ENCODE results near the gene MIEN1. TPM values are rescaled to one million over a fixed set of nuclear protein-coding genes. Genes with fewer than 3 reads are reported as not detected.

MIEN1 gene
- total and polyA plus RNA-seq, 2 of the 13 experiments (the other 11 are each of a cell fraction or from before 2014, with no cell fraction given), result 40.6 to 56.6 TPM

GRCh38 chr17:39695089-39695474, 35.2 kb downstream of the MIEN1 start:
- peaks cover 11% of the 10 kb centered on the region for H3K79me2 ChIP-seq (ENCODE audit: insufficient read depth, low read length)
- H3K4me1 ChIP-seq (ENCODE audit: insufficient read depth, low read length), result peaks cover 62% of the 10 kb centered on the region
- in situ Hi-C loops (cut with HindIII; ENCODE audit: extremely low pct_ligation_motif_present, low pct_unique_long_range_greater_than_20kb), result no loop called here
- no peaks in the 10 kb centered on the region for H4K20me1 ChIP-seq (ENCODE audit: insufficient read depth, low read length)
- peak overlapping the region; percentile 96 for H3K9ac ChIP-seq (ENCODE audit: insufficient read depth, low read depth, low read length)
- ChIA-PET POLR2A (interaction anchor here (0.7 to 4.4 kb wide), 30 partner anchors 8 to 994 kb away, joined by 3 to 96 read pairs (median 7); partner anchors contain the start of genes FBXL20, GRB7, LRRC3C and MED1), CTCF (ENCODE audit: low intra/inter-chr PET ratio, low total read pairs) (no interaction called here)
- no peaks in the 10 kb centered on the region for H3K9me3 ChIP-seq (ENCODE audit: low read length)
- ATAC-seq (peak; percentile 58), FAIRE-seq (no peak), DNase-seq (ENCODE audit: low spot score) (no peak)
- H3K27me3 ChIP-seq (ENCODE audit: control insufficient read depth in 1 of 2, insufficient read depth in 2 of 2, low read length in 2 of 2), result no peaks in the 10 kb centered on the region
- H3K4me2 ChIP-seq (ENCODE audit: low read depth, low read length), result peak overlapping the region; percentile 100
- intact Hi-C loops (cut with micrococcal nuclease; ENCODE audit: unreplicated experiment), result loop anchor here (1.0 to 2.0 kb wide), 3 partner anchors 8 to 36 kb away; partner anchors contain the start of gene MIEN1
- no peaks in the 10 kb centered on the region for H3K36me3 ChIP-seq (replicated peaks in 1 of 2; ENCODE audit: control insufficient read depth in 1 of 2, insufficient read depth in 2 of 2, low read length in 2 of 2)
- H2AFZ ChIP-seq (ENCODE audit: low read length), result no peak overlapping the region
- 8% methylated on average over 2 of the region's 2 CpGs for WGBS (ENCODE audit: low lambda C conversion rate)
- H3K27ac ChIP-seq (ENCODE audit: extremely low read length, insufficient read depth, low read length), result peak overlapping the region; percentile 99
- BruUV-seq (replicated peaks), result TSS peak; percentile 84
- H3K4me3 ChIP-seq (replicated peaks in 1 of 3; ENCODE audit: insufficient read depth in 1 of 3, low read depth in 2 of 3, low read length in 3 of 3), result peak overlapping the region; percentile 13 to 77 (median 27)
- TF ChIP-seq ATAD3A (CRISPR knock-in tag; IDR thresholded peaks at IDR 0.05) (0 out of 2 replicates have a peak, but pooled peaks have one; percentile 51), ZSCAN9 (CRISPR knock-in tag; IDR thresholded peaks at IDR 0.05; ENCODE audit: borderline replicate concordance) (0 out of 2 replicates have a peak, but pooled peaks have one; percentile 28), SNAI1 (CRISPR knock-in tag; IDR thresholded peaks at IDR 0.05; ENCODE audit: borderline replicate concordance) (peak; percentile 89; the same call in 1 of the 2 replicates), SMARCC2 (IDR thresholded peaks at IDR 0.05) (peak; percentile 30; the same call in 1 of the 2 replicates), SP1 (IDR thresholded peaks at IDR 0.05) (no peak), SP1 (CRISPR knock-in tag; IDR thresholded peaks at IDR 0.05) (peak; percentile 29; the same call in 1 of the 2 replicates), JUNB (CRISPR knock-in tag; IDR thresholded peaks at IDR 0.05; ENCODE audit: borderline replicate concordance) (no peak), MXD4 (CRISPR knock-in tag; IDR thresholded peaks at IDR 0.05) (peak; percentile 39; the same call in 1 of the 2 replicates), ZHX2 (IDR thresholded peaks at IDR 0.05; ENCODE audit: low read depth) (no peak), ZHX2 (CRISPR knock-in tag; IDR thresholded peaks at IDR 0.05; ENCODE audit: borderline replicate concordance) (0 out of 2 replicates have a peak, but pooled peaks have one; percentile 7), SP140L (CRISPR knock-in tag; IDR thresholded peaks at IDR 0.05; ENCODE audit: borderline replicate concordance) (peak; percentile 30; the same call in 1 of the 2 replicates), HOXA5 (CRISPR knock-in tag; IDR thresholded peaks at IDR 0.05) (peak; percentile 9; the same call in 1 of the 2 replicates)
- TF ChIP-seq, protein P1, sequence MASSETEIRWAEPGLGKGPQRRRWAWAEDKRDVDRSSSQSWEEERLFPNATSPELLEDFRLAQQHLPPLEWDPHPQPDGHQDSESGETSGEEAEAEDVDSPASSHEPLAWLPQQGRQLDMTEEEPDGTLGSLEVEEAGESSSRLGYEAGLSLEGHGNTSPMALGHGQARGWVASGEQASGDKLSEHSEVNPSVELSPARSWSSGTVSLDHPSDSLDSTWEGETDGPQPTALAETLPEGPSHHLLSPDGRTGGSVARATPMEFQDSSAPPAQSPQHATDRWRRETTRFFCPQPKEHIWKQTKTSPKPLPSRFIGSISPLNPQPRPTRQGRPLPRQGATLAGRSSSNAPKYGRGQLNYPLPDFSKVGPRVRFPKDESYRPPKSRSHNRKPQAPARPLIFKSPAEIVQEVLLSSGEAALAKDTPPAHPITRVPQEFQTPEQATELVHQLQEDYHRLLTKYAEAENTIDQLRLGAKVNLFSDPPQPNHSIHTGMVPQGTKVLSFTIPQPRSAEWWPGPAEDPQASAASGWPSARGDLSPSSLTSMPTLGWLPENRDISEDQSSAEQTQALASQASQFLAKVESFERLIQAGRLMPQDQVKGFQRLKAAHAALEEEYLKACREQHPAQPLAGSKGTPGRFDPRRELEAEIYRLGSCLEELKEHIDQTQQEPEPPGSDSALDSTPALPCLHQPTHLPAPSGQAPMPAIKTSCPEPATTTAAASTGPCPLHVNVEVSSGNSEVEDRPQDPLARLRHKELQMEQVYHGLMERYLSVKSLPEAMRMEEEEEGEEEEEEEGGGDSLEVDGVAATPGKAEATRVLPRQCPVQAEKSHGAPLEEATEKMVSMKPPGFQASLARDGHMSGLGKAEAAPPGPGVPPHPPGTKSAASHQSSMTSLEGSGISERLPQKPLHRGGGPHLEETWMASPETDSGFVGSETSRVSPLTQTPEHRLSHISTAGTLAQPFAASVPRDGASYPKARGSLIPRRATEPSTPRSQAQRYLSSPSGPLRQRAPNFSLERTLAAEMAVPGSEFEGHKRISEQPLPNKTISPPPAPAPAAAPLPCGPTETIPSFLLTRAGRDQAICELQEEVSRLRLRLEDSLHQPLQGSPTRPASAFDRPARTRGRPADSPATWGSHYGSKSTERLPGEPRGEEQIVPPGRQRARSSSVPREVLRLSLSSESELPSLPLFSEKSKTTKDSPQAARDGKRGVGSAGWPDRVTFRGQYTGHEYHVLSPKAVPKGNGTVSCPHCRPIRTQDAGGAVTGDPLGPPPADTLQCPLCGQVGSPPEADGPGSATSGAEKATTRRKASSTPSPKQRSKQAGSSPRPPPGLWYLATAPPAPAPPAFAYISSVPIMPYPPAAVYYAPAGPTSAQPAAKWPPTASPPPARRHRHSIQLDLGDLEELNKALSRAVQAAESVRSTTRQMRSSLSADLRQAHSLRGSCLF (CRISPR knock-in tag; IDR thresholded peaks at IDR 0.05; ENCODE audit: borderline replicate concordance), result no peak
- TF ChIP-seq, protein P2, sequence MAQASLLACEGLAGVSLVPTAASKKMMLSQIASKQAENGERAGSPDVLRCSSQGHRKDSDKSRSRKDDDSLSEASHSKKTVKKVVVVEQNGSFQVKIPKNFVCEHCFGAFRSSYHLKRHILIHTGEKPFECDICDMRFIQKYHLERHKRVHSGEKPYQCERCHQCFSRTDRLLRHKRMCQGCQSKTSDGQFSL (CRISPR knock-in tag; IDR thresholded peaks at IDR 0.05), result 0 out of 2 replicates have a peak, but pooled peaks have one; percentile 15

Measured in HepG2 (cell line).